ENCODE data around the gene DCAF15.
A peak's percentile ranks its signal among the peaks of the same experiment; 100 is the strongest.
"Not testable (repeated sequence)": the region's sequence is repeated elsewhere in the genome, so short reads cannot be mapped to it uniquely, and the experiment has no call there.

DCAF15 gene

GRCh38 chr19:13960863-13961784, 8.8 kb downstream of the DCAF15 start:
- DNase-seq = no peak

GRCh38 chr19:13961826-13962698, 9.8 kb downstream of the DCAF15 start:
- DNase-seq = no peak

GRCh38 chr19:13962699-13963602, 10.6 kb downstream of the DCAF15 start:
- no peak for DNase-seq

- DNase-seq = no peak
Measured at GRCh38 chr19:13963603-13964105, 11.3 kb downstream of the DCAF15 start.

GRCh38 chr19:13964776-13965175, 12.5 kb downstream of the DCAF15 start:
- DNase-seq = no peak

GRCh38 chr19:13965377-13965896, 13.1 kb downstream of the DCAF15 start:
- DNase-seq = no peak

GRCh38 chr19:13965926-13966683, 13.8 kb downstream of the DCAF15 start:
- DNase-seq = no peak

GRCh38 chr19:13966684-13967128, 14.4 kb downstream of the DCAF15 start:
- DNase-seq = no peak

GRCh38 chr19:13967206-13967605, 14.9 kb downstream of the DCAF15 start:
- not testable (repeated sequence) for DNase-seq

GRCh38 chr19:13968383-13968935, 16.1 kb downstream of the DCAF15 start:
- DNase-seq = no peak

GRCh38 chr19:13968999-13969398, 16.7 kb downstream of the DCAF15 start:
- DNase-seq = no peak

- no peak for DNase-seq
Measured at GRCh38 chr19:13969897-13970296, 17.6 kb downstream of the DCAF15 start.

- not testable (repeated sequence) for DNase-seq
Measured at GRCh38 chr19:13971868-13972267, 19.6 kb downstream of the DCAF15 start.

- no peak for DNase-seq
Measured at GRCh38 chr19:13972368-13973155, 20.3 kb downstream of the DCAF15 start.

- DNase-seq = not testable (repeated sequence)
Measured at GRCh38 chr19:13973479-13973878, 21.2 kb downstream of the DCAF15 start.

- DNase-seq = peak; percentile 37 to 52
Measured at GRCh38 chr19:13974073-13974472, 21.8 kb downstream of the DCAF15 start.

- DNase-seq = no peak
Measured at GRCh38 chr19:13975870-13976269, 23.6 kb downstream of the DCAF15 start.

GRCh38 chr19:13976446-13976845, 24.1 kb downstream of the DCAF15 start:
- no peak for DNase-seq

GRCh38 chr19:13977803-13978202, 25.5 kb downstream of the DCAF15 start:
- DNase-seq = no peak

Measured in stimulated activated CD4-positive, alpha-beta T cell treated with anti-CD3 and anti-CD28 coated beads, Interleukin-2, amount 100 ng/mL, for 24 hours (primary cell).